Suppressor macrophage treated with lipopolysaccharide for 1 hour (primary cell): Measurements from ENCODE around the gene GOLGA8K.
"Not testable (repeated sequence)": the region's sequence is repeated elsewhere in the genome, so short reads cannot be mapped to it uniquely, and the experiment has no call there.

Experiments
- DNase-seq, 3 donors: peaks; one replicate each; pipeline ENCODE4 v3.0.0-alpha.2; 2020 to 2022

The GOLGA8K gene

GRCh38 chr15:32352748-32353147 lies 50.3 kb downstream of the GOLGA8K start:
- DNase-seq, result not testable (repeated sequence)

- not testable (repeated sequence) for DNase-seq
Observed at GRCh38 chr15:32350563-32351220, 52.4 kb downstream of the GOLGA8K start.

- not testable (repeated sequence) for DNase-seq
Observed at GRCh38 chr15:32347037-32347436, 56.1 kb downstream of the GOLGA8K start.

GRCh38 chr15:32345978-32346547 lies 57.0 kb downstream of the GOLGA8K start:
- DNase-seq, result not testable (repeated sequence)

GRCh38 chr15:32343921-32344320 lies 59.2 kb downstream of the GOLGA8K start:
- DNase-seq, result peak in 1 of 3 donors; percentile 0
